CD1c-positive myeloid dendritic cell (primary cell): ENCODE data around the gene SEMA5A.
A peak's percentile ranks its signal among the peaks of the same experiment; 100 is the strongest.

Experiments used
- DNase-seq: peaks from one replicate; pipeline ENCODE4 v3.0.0-alpha.2; 2016; ENCODE audit errors: extremely low spot score

SEMA5A gene

DNA sequence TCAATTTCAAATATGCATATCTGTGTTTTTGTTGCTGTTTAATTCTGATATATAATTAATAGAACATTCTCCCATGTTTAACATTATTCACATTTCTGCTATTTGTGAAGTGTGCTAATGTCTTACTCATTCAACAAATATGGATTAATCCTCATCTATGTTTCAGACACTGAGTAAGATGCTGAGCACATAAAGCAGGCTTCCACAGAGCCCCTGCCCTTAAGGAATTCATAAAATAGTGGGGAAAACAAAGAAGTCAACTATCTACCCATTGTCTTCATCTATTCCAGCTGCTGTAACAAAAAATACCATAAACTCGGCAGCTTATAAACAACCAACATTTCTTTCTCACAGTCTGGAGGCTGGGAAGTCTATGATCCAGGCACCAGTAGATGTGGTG, 333.3 kb downstream of the SEMA5A start:
- no peak for DNase-seq

DNA sequence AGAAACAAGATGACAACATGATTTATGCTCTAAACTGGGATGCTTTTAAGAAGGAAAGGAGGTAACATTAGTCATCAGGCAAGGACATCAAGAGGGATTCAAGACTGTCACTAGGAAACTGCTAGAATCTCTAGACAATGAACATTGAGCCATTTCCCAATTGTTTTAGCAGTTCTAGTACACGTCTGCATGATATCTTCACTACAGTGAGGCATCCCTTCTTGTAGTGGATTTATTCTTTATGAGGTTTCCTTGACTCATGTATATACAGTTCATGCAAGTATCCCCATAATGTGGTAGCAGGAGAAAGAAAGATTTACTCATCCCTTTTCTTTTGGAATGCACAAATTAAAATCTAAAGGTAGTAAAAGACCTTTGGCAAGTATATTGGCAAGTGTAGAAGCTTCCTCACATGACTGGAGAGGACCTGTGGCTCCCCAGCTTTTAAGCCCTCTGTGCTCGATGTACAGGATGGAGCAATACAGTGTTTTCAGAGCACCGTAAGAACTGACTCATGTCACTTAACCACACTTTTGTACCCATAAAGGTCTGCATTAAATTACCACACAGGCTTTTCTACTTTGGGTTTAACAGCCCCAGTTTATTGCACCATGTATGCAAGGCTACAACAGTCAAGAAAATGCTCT, 335.9 kb downstream of the SEMA5A start:
- no peak for DNase-seq

DNA sequence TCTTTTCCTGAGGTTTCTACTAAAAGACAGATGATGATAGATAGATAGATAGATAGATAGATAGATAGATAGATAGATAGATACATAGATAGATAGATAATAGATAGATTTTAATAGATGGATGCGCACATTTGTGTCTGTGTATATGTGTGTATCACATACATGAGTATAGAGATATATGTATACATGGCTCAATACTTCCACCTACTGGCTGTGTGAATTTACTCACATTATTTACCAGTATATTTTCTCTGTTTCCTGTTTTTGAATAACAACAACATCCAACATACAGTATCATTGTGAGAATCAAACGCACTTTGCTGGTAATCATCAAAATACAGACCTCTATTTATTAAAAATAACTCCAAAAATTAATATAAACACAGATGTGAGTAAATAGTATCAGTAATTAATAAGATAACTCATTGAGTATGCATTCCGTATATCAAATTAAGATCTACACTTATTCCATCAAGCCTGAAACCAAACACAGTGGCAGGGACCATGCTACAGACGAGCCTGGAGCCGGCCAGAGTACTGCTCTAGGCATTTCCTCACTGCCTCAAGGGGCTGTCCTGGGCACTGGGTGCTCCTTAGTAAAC, 338.0 kb downstream of the SEMA5A start:
- DNase-seq = peak; percentile 34

DNA sequence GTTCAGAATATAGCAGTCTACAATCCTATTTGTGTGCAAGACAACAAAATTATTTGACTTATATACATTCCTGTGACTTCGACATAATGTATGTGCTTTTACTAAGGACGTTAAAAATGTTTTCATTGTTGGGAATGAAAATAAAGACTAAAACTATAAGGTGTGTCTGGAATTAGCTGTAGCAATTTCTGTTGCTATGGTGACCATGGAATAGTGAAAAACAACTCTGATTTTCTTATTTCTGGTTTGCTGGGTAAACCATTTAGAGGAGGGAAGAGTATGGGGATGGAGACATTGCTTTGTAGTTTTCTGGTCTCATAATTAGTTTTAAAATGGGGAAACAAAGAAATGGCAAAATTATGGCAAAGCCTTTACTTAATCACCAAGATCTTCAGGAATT, 343.2 kb downstream of the SEMA5A start:
- no peak for DNase-seq

DNA sequence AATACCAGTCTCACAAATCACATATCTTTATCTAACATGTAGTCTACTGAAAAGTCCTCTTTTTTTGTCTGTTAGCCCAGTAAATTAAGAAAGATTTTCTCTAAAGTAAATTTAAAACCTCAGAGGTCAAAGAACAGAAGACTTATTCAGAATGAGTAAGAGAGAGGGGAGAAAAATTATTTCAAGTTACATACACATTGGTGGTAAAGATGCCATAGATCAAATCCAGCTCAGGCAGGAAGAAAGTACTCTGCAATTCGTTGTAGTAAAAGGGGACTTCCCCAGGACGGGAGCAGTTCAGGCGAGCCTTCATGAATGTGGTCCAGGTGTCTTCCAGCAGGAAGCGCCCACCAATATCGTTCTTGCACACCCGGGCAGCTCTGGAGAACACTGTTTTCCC, 344.1 kb downstream of the SEMA5A start:
- DNase-seq = no peak

DNA sequence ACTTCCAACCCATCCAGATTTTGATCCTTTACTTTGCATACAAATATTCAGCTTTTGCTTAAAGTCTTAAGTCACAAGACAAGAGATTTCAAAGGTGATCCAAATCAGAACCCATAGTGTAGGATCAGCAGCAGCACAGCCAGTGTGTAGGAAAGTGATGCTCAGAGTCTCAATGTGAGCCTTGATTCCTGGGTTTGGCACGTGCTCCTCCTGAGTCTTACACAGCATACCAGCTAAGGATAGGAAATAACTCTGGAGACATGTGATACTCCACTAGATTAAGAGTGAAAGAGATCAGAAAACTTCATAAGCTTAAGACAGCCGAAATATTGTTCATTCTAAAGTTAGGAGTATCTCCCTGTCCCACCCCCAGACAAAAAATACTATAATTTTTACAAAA, 344.9 kb downstream of the SEMA5A start:
- DNase-seq = no peak

DNA sequence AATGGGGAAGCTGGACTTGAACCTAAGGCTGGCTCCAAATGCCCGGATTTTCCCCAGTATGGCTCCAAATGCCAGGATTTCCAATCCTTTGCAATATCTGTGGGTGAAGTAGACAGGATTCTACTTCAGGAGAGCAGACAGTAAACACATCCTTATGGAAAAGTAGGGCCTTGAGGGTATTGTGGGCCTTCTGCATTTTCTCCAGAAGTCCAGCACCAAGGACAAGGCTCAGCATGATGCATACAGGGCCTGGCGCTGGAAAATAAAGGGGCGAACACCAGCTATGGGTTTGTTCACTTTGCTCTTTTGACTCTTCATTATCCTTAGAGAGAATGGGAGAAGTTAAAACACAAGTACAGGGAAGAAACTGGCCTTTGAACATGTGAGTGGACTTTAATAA, 347.5 kb downstream of the SEMA5A start:
- DNase-seq = no peak

DNA sequence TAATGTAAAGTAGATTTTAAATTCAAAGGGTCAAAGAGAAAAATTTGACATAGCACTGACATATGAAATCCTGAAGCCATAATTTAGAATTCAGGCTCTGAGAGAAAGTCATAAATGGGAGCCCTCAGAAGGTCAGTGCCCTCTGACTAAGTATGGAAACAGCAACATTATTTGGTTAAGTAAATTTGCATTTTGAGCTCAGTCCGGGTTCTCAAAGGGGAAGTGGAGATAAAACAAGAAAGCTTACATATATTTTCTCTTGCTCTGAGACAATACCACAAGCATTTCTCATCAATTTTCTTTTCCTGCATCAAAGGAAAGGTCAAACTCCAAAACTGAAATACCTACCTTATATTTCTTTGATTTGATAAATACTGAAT, 348.0 kb downstream of the SEMA5A start:
- no peak for DNase-seq

DNA sequence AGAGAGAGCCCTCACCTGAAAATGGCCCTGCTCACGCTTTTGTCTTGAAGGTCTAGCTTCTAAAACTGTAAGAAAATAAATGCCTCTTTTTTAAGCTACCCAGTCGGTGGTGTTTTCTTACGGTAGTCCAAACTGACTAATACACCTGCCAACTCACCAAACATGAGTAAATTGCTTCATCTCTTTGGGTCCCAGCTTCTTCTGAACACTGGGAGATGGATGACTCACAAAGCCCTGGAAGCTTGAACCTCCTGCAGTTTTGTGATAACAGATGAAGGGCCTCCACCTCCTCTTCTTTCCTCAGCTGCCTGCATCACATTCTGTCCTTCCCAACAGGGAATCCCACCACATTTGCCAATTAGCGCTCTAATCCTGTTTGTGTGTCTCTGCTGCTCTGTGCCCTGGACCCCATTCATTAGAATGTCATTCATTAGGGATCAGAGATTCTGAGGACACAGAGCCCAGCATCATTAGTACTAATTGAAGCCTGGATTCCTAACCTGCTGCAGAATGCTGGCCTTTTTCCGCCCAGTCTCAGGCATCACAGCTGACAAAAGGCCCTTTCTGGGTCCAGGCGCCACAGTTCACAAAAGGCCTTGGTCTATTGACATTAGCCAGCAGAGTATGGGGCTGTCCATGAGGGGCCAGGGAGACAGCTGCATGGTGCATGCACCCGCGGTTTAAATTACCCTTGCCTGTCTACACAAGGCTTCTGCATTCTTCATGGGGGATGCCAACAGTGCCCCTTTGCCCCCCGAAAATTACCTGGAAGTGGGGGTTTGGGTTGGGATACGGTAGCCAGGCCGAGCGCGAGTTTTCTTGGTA, 349.3 kb downstream of the SEMA5A start:
- DNase-seq = no peak

DNA sequence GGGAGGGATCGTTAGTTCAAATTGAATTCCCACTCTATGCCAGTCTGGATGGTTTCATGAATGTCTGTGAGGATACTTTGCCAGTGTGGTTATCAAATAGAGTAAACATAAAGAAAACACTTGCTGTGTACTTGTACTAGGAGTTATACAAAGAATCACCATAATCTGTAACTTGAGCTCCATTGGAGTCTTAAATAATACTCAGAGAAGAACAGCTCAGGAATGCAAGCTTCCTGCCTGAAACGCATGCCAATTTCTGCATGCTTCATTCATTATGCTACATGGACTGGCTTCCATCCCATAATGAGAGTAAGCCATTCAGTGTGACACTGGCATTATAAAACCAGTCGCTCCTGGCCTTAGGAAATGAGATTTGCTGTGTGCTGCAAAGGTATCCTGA, 351.4 kb downstream of the SEMA5A start:
- no peak for DNase-seq

DNA sequence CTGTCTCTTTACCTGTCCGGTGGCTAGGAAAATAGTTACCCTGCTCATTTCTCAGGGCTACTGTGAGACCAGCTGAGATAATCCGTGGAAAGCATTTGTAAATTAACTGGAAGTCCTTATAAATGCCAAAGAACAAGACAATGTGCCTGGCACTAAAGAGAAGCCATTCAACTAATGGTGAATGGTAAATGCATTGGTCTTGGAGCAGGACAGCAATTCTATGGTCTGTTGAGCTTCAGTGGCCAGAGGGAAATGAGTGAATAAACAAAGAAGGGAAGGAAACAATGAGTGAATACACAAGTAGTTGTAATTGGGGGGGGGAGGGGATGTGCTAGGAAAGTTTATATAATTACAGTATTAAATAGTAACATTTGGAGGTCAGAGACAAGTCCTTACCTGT, 353.6 kb downstream of the SEMA5A start:
- DNase-seq = no peak

DNA sequence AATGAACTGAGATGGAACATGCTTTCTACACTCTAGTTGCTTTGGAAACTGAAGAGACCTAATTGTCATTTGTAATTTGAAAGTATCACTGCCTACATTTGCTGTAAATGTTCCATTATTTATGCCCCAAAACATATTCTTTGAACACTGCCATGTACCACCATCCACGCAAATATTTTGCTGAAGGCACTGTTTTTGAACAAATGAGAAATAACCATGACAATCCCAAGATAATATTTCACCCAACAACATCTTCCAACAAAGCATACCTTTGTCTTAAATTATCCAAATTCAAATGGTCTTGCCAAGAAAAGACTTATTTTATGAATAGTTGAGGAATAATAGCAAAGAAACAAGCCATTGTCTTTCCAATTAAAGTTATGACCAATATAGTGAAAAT, 356.2 kb downstream of the SEMA5A start:
- no peak for DNase-seq

DNA sequence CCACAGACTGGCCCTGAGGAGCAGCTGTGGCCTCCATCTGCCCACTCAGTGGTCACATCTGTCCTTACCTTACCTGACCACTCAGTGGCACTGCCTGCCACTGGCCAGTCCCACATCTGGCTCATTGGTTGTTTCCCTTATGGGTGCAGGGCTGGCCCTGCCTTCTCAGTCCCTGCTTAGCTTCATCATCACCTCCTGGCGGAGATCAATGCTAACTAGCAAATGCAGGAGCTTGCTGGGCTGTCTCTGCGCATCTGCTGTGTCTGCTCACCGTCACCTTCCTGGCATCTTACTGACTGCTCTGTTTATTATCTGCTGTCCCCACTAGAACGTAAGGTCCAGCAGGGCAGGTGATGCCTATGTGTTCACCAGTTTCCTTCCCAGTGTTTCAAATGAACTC, 356.9 kb downstream of the SEMA5A start:
- DNase-seq = no peak

DNA sequence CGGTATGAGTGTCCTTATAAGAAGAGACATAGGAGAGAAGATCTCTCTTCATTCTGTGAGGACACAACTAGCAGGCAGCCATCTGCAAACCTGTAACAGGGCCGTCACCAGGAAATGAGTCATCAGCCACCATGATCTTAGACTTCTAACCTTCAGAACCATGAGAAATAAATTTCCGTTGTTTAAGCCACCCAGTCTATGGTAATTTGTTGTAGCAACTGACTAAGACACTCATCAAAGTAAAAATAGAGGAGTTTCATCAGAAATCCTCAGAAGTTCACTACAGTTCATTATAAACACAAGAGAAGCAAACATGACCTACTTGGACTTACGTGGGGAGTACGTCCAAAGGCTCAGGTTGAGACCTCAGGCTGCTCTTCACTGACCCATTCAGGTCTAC, 357.7 kb downstream of the SEMA5A start:
- no peak for DNase-seq

DNA sequence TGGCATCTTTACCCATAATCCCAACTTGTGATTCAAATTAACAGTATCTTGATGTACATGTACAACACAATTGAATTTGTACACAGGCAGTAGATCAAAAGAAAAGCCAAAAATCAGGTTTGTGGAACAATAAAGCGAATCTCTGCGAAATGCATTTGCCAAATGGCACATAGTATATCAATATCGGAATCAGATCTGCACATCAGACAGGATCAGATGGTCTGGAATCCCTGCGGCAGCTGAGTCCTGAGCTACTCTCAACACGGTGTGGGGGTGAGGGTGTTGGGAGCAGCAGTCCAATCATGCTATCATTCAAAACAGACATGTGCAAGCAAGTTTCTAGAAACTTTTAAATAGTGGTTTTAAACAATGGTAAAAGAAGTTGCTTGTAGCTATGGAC, 358.3 kb downstream of the SEMA5A start:
- no peak for DNase-seq

DNA sequence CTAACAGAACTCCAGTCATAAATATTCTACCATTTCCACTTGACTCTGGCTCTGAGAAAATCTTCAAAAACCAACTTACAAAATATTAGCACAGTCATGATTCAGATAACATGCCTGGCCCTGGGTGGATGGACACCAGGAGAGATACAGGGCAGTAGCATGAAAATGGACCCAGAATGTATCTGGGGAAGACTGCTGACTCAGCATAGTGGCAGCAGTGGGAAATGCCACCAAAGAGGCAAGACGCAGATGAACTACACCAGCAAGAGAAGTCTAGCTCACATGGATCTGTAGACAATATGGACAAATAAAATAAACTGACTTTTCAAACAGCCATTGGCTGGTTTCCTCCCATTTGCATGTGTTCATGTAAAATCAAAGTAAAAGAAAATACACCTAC, 359.8 kb downstream of the SEMA5A start:
- DNase-seq = no peak

DNA sequence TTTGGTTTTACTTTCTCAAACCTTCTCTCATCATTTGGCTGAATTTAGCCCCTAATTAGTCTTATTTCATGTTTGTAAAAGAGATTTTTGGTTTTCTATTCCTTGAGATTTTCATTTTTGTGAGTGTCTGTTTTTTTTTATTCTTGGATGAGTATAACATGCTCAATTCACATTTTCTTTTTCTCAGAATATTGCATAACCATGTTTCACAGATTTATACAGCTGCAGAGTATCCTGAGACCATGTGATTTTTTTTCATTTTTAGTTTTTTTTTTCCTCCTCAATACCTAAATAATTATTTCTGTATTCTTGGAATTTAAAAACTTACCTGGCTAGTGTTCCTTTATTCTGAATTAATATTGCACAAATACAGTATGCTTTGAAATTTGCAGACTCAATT, 361.9 kb downstream of the SEMA5A start:
- DNase-seq = no peak

DNA sequence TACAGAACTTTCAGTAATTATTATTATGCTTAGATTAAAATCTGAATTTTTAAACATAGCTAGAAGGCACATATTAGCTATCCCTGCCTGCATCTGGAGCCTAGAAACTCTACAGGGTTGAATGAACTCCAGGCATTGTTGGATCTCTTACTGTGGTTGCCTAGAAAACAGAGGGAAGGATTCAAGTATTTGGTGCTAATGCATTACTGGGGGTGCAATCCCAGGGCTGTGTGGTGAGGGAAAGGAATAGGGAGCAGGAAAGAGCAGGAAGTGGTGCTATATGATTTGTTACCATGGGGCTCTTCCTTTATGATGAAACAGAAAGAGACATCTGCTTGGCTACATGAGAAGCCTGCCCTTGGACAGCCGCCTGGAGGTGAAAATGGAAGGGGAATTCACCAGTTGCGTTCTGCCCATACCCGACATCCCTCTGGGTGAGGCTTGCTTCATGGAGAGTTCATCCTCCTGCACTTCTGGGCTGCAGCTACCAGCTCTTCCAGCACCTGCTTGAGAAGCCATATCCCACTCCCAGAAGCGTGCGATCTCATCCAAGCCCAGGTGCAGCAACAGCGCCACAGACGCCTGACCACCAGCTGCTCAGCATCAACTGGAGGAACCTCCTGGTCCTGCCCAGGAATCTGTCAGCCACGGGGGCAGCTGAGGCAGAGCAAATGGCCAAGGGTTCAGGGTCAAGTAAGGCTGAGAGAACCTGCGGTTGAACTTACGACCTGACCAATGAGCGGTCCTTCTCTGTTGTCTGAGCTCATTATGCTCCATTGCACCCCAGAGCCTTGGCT, 362.8 kb downstream of the SEMA5A start:
- no peak for DNase-seq

DNA sequence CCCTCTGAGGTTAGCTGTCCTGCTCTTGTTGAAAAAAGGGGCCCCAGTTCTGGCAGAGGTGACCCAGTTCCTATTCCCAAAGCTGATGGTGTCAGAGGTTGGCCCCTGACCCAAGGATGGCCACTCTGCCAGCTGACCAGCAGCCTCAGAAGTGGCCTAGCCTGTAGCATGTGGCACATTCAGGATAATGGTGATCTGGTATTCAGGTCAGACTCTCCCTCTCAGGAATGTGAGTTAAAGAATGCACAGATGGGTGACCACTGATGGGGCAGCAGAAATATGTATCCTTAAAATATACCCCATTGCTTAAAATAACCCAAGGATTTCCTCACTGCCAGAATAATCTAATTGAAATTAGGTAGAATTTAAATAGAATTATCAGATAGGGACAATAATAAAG, 369.2 kb downstream of the SEMA5A start:
- DNase-seq = no peak

DNA sequence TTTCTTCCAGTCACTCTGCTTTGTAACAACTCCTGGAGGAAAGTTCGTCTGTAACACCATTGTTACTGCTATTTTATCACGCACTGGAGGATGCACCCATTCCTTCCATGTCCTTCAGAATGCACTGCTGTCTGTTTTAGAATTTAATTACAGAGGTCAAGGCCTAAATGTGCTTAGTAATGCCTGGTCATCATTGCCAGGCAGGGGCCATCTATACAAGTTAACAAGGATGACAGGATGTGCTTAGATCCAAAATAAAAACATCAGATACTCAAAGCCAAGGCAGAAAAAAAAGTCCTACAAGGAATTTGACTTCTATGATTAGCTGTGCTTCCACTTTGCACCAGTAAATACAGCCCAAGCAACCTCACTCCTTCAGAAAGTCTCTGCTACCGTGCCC, 371.4 kb downstream of the SEMA5A start:
- no peak for DNase-seq

DNA sequence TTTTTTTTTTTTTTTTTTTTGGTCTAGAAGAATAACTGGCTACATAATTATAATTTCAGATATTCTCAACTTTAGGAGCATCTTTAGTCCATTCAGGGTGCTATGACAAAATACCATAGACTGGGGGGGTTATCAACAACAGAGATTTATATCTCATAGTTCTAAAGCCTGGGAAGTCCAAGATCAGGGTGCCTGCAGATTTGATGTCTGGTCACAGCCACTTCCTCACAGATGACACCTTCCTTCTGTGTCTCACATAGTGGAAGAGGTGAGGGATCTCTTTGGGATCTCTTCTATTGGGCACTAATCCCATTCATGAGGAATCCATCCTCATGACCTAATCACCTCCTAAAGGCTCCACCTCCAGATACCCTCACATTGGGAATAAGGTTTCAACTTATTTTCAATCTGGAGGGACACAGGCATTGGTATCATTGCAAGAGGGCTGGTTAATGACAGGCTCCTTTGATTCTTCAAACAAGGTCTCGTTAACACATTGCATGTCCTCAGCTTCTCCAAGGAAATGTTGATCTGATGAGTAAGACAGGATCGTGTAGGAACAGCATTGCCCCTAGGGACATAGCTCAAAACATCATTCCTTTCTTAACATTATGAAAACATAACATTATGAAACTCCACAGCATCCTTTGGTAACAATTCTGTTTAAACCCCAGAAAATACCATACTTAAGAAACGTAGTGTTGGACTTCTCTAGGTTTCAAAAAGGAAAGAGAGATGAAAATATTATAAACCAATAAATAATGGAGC, 372.4 kb downstream of the SEMA5A start:
- no peak for DNase-seq

DNA sequence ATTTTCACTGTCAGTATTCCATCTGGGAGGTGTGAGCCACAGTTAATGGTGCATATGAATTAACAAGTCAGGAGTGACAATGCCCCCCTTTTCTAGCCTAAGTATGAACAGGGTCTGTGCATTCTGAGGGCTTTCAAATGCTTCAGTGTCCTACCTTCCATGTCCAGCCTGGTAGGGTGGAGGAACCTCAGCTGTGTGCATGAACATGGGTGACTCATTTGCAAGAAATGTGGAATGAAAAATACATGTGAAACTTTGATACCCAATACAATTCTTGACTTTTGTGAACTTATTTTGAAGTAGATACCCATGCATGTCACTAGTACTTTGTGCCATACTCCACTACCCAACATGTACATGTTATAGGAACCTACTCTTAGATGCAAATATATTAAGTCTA, 375.8 kb downstream of the SEMA5A start:
- DNase-seq = no peak
